NCI-H345 (cell line): ENCODE measurements around the gene CAMKK2.
A peak's percentile ranks its signal among the peaks of the same experiment; 100 is the strongest.
"Not testable (repeated sequence)": the region's sequence is repeated elsewhere in the genome, so short reads cannot be mapped to it uniquely, and the experiment has no call there.

Experiments
- DNase-seq: peaks from one replicate; lab custom pipeline; 2025; lab: John Stamatoyannopoulos, UW

The CAMKK2 gene

DNA sequence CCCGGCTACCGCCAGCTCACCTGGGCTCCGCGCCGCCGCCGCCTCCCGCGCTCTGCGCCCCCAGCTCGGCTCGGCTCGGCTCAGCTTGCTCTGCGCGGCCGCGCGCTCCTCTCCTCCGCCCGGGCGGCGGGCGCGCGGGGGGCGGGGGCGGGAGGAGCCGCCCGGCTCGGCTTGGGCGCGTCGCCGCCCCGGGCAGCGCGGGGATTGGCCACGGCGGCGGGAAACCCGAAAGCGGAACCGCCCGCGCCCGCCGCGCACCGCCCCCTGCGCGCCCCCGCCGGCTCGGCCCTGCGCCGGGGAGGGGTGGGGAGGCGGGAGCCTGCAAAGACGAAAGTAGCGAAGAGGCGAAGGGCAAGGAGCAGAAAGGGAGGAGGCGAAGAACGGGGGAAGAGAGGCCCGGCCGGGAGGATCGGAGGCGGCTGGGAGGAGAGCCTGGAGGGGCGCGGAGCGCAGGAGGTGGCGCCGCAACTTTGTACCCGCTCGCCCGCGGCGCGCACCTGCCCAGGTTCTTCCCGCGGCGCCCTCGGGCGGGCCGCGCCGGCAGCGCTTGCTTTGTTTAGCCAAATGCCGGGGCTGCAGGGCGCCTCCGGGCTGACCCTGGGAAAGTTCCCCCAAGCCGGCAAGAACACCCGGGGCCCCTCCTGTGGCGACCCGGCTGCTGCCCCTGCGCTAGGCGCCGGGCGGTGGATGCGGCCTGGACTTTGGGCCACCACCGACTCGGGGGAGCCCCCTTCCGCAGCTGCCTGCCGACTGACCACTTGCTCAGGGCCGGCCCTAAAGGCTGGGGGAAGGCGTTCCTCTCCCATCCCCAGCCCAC lies at the start of gene CAMKK2:
Gene CAMKK2, minus strand, starts transcription at position 92 of the 817 bp plus-strand sequence. CDS start 22,183 bp downstream, outside the sequence.
- DNase-seq = peak; percentile 93

DNA sequence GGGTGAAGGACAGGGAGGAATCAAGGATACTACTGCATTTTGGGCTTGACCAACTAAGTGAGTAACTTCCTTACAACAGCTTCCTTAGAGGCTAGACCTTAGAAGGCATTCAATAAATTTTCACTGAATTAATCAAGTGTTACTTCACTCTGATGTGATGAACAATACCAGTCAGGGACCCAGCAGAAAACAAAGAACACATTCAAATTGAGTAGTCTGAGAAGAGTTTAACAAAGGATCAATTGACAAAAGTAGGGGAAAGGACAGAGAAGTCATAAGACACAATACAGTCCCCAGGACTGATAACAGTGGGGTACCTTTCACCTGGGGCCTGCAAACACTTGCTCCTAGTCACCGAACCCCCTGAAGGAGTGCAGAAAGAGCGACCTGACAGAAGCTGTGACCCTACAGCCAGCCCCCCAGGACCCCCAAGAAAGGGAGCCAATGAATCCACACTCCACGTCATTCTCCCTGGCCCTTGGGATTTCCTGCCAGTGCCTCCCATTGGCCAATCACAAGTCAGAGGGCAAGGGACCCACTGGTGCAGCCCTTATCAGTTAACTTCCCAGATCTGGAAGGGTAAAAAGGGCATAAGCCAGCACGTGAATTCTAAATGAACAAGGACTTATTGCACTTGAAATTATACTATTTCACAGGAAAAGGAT lies 48.8 kb upstream of the CAMKK2 start:
- no peak for DNase-seq

DNA sequence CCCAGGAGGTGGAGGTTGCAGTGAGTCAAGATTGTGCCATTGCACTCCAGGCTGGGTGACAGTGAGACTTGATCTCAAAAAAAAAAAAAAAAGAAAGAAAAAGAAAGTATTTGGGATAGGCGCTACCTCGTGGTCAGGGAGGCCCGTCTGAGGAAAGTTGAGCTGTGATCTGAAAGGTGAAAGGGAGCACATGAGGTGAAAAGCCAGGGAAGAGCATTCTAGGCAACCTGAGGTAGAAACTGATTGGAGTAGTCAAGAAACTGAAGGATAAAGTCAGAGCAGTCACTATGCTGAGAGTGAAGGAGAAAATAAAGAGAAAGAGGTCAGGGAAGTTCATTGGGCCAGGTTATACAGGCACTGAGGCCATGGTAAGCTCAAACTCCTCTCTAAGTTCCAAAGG lies 48.0 kb upstream of the CAMKK2 start:
- no peak for DNase-seq

DNA sequence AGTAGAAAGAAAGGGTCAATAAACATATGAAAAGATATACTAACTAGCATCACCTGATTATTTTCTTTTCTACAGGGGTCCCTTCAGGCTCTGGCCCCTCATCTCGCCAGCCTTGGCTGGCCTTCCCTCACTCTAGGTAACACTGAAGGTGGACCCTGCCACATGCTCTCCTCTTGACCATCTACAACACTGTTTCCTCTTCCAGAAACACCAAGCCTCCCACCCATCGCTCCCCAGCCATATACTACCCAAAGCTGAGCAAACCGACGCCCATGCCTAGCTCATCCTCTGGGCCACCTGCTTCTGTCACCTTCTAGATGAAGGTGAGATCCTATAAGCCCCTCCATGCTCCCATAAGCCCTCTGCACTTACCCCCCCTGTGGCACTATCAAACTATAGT lies 40.9 kb upstream of the CAMKK2 start:
- no peak for DNase-seq

DNA sequence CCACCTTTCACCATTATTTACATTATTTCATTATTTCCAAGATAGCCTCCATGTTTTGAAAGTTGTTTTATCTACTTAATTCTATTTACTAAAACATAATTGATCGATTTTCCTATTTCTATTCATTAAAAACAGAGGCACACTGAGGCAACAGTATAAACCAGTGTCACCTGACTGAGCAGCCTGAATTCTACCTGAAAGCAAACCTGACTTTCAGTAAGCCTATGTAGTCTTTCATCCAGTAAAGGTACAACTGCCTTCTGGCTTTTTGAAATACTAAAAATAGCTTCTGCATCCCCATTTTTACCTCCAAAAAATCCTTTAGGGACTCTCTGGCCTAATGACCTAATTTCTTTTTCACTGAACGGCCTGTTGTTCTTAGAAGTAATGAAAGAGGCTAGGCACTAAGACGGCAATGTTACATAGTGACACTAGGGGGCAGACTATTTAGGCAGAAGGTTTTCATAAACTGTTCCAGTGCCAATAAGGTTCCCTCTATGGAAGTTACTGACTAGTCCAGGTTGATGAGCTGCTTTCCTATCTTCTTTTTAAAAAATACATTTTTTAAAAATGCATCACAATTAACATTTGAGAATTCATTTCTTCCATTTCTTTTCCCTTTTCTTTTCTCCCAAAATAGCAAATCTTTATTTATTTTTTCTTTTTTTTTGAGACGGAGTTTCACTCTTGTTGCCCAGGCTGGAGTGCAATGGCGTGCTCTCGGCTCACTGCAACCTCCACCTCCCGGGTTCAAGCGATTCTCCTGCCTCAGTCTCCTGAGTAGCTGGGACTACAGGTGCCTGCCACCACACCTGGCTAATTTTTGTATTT lies 38.2 kb upstream of the CAMKK2 start:
- peak; percentile 61 for DNase-seq

DNA sequence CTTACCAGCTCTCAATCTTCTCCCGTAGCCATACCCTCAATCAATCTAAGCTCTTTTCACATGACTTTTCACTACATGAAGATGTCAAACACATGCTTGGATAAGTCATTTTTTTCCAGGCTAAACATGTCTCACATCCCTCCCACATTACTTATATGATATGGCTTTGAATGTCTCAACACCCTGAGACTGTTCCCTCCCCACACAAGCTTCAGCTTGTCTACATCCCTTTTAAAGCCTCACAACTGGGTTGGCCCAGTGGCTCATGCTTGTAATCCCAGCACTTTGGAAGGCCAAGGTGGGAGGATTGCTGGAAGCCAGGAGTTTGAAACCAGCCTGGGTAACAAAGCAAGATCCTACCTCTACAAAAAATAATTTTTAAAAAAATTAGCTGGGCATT lies 37.2 kb upstream of the CAMKK2 start:
- DNase-seq = no peak

DNA sequence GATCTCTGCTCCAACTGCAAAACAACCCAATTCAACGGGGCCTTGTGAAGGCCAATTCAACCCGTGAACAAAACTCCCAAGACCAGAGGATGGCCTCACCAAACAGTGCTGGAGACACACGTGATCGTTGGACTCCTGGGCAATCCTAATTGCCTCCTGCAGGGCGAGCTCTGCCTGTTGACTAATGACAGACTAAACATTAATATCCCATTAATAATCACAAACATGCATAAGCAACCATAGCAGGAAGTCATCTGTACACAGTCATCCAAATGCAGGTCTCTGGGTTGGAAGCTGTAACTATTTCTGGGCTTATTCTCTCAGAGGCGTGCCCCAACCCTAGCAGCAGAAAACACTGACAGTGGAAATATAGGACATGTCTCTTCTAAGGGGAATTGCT lies 34.7 kb upstream of the CAMKK2 start:
- DNase-seq = no peak

DNA sequence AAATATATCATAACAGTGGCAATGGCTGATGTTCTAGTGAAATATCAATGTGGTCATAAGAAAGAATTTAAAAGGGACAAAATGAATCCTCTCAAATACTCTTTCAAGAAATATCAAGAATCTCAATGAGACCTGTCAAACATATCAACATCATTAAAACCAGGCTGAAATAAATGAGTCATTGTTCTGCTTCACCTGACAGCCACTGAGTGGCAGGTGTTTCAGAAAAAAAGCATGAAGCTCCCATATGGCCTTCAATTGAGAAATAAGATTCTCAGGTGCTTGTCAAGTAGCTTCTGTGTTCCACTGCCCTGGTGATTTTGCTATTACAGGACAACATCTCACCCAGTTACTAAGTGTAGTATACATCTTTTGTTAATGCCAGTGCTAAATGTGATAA lies 34.2 kb upstream of the CAMKK2 start:
- no peak for DNase-seq

DNA sequence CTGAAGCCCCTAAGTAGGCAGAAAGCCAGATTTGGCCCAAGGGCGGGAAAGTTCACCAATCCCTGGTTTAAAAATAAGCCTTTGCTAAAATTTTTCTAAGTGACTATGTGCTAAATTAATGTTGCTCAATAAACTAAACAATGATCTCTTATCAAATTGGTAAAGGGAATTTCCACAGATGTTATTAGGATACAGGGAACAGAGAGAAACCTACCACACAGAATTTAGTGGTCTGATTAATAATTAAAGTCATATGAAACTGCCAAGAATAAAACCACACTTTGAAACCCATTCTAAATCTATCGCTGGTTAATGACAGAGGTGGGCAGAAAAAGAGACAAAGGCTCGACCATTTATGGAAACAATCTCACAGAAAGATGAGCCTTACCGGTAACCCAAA lies 33.7 kb upstream of the CAMKK2 start:
- no peak for DNase-seq

DNA sequence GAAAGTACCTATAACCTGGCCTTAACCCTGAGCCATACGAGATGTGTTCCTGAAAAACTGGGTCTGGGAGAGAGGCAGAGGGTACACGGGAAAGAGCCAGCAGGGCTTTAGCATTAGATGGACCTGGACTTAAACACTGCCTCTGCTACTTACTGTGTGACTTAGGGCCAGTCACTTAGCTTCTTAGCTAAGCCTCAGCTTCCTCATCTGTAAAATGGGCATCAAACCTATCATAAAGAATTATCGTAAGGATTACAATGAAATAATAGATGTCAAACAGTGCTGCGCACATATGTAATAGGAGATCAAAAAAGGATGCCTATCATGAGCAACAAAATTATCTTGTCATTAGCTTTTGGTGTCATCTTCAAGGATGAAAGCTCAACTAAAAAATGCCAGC lies 32.1 kb upstream of the CAMKK2 start:
- DNase-seq = no peak

DNA sequence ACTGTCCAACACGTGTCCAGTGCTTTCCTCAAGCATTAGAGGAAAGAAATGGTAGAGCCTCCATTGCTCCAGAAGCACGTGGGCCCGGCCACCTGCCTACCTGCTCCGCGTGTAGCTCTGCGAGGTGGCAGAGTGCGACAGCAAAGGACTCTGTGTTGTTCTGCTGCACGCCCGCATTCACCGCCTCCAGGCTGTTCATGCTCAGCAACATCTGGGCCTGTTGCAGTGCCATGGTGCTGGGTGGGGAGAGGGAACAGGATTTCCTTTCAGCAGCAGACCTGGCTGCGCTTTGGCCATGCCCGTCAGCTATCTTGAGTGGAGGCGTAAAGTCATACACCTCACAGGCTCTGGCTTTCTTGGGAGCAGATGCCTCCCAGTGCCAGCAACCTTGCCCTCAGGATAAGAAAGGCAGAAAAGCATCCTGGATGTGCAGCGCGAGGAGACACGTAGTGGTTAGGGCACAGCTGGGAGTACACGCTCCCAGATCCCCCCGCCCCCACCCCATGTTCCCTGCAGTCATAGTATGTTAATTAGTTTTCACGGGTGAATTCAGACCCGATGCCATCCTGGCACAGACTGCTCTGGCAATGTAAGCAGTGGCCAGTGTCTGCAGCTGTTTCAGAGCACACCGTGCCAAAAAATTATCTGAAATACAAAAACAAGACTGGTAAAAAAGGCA lies 30.6 kb upstream of the CAMKK2 start:
- DNase-seq = no peak

DNA sequence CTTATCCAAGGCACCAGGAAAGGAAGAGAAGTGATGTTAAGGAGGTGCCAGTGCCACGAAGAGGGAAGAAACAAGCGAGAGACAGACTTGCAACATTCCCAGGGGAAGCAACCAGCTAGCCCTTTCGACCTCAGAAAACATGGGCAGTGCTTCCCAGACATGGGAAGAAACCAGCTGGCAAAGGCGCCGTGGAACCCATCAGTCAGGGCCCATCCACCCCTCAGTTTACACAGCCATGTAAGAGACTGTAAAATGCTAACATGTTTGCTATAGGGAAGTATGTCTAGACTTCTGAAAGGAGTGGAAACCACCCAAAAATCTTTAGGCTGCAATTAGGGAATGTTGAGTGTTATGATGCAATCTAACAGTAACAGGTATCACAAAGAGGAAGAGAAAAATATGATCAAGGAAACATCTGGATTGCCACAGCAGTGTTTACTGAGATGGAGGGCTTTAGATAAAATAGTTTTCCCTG lies 29.4 kb upstream of the CAMKK2 start:
- no peak for DNase-seq

DNA sequence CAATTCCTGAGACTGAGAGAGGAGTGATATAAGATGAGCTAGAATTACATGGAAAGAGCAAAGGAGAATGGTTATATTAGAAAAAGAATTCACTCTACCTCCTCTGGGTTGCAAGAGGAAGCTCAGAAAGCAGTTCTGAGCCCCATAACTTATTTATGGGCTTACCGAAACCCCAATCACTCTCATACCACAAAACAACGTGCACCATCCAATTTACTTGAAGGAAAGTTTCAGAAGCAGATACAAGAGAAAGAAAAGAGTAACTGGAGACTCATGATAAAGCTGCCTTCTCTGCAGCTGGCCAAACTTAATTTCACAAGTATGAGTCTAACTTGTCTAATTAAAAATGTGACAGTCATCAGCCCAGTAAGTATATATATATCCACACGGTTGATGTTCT lies 27.4 kb upstream of the CAMKK2 start:
- no peak for DNase-seq

DNA sequence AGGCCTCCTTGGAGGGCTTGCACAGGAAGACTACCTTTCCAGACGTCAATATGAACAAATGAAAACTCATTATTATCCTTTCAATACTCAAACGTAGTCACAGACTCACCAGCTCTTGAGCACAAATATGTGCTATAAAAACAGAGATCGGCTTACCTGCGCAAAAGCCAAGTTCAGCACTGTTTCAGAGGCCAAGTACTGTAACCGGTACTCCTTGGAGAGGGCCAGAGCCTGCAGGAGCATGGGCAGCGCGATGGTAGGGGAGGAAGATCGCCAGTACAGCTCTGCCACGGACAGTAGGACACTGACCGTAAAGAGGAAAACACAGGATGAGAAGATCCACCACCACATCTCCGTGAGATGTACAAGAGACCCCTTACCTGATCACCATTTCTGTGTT lies 21.6 kb upstream of the CAMKK2 start:
- DNase-seq = no peak

DNA sequence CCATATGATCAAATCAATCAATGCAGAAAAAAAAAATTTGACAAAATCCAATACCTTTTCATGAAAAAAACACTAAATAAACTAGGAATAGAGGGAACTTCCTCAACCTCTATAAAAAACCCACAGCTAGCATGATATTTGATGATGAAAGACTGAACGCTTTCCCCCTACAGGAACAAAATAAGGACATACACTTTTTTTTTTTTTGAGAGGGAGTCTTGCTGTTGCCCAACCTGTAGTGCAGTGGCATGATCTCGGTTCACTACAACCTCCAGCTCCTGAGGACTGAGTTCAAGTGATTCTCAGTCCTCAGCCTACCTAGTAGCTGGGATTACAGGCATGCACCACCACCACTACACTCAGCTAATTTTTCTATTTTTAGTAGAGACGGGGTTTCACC lies 17.9 kb upstream of the CAMKK2 start:
- DNase-seq = no peak

DNA sequence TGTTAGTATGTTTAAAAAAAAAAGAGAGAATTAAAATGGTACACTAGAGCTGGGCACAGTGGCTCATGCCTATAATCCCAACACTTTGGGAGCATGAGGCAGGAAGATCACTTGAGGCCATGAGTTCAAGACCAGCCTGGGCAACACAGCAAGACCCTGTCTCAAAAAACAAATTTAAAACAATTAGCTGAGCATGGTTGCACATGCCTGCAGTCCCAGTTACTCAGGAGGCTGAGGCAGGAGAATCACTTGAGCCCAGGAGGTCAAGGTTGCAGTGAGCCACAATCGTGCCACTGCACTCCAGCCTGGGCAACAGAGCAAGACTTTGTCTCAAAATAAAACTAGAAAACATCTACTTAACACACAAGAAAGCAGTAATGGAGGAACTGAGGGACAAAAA lies 13.7 kb upstream of the CAMKK2 start:
- not testable (repeated sequence) for DNase-seq

DNA sequence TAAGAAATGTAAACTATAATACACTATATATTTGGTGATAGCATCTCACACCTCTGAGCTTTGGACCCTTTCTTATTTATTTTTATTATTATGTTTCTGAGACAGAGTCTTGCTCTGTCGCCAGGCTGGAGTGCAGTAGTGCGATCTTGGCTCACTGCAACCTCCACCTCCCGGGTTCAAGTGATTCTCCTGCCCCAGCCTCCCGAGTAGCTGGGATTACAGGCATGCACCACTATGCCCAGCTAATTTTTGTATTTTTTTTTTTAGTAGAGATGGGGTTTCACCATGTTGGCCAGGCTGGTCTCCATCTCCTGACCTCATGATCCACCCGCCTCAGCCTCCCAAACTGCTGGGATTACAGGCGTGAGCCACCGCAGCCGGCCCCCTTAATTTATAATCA lies 10.9 kb upstream of the CAMKK2 start:
- DNase-seq = not testable (repeated sequence)

DNA sequence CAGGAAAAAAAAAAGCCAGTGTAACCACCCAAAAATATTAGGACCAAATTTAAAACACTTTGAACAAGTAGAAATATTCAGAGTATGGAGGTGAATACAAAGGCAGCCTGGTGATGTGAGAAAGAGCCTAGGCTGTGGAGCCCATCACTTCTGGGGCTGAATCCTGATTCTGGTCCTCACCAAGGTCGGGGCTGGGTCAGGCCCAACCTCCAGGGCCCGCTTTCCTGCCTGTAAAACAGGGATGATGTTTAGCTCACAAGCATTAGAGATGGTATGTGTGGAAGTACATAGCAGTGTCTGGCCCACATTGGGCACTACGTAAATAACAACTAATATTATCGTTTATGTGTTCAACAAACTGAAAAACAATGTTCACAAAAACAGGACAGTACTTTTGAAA lies 7.8 kb upstream of the CAMKK2 start:
- no peak for DNase-seq

DNA sequence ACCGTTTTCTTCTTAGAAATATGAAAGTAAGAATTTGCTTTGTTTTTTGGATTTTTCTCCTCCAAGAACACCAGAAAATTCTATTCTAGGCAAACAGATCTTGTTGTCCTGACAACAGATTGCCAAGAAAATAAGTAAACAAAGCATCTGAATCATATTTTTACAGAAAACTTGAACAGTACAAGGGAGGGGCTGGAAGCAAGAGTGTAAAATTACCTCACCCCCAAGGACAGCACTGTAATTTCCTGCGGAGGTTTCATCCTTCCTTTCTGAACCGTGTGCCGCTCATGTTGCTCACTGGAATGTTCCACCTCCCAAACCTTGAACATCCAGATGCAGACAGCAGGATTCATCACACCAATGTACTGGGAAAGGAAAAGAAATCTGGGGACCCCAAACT lies 5.4 kb upstream of the CAMKK2 start:
- DNase-seq = no peak

DNA sequence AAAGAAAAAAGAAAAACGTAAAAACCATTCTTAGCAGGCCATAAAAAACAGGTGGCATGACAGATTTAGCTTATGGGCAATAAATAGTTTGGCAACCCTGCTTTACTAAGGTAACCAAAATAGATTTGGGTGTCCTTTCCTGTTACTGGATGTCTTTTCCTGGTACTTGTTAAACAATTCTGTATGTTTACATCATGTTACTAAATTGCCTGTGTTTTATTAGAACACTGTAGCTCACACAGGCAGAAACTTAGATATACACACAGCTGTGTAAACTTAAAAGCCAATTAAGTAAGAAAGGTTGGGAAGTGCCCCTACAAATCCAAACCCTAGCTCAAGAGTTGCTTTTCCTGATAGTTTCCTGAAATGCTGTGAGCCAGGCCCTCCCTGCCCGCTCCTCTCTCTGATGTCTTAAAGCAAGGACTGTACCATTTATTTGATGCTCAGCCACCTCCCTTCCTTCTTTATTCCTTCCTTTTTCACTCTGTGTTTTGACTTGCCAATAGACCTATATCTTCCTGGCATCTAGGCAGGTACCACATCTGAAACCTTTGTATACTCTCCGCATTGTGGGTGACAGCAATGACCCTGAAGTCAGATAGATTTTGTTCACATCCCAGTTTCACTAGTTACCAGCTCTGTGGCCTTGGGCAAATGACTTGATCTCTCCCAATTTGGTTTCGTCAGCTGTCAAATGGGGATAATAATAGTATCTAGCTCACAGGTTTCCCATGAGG lies 3.7 kb upstream of the CAMKK2 start:
- DNase-seq = peak; percentile 44

DNA sequence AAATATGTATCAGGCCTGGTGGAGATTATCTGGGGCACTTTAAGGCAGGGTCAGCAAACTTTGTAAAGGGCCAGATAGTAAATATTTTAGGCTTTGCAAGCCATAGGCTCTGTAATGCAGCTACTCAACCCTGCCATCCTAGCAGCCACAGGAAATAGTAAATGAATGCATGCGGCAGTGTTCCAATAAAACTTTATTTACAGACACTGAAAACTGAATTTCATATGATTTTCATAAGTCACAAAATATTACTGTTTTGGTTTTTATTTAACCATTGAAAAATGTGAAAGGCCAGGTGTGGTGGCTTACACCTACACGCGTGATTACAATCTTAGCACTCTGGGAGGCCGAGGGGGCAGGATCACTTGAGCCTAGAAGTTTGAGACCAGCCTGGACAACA lies 3.2 kb upstream of the CAMKK2 start:
- DNase-seq = no peak
